Hepatocyte (in vitro differentiated cells): ENCODE results near the gene CDC34. TPM values are rescaled to one million over a fixed set of nuclear protein-coding genes. Genes with fewer than 3 reads are reported as not detected.

Experiments used
- DNase-seq: peaks from one replicate; pipeline ENCODE4 v3.0.0-alpha.2; 2016; ENCODE audit warnings: low spot score
- H2AFZ ChIP-seq: fragments of 200-600 bp; sonication (generic); 2 replicates; pipeline ENCODE4 v1.6.0; 2016; ENCODE audit warnings: antibody characterized with exemption, mild to moderate bottlenecking
- H3K27ac ChIP-seq: fragments of 200-600 bp; sonication (generic); 2 replicates; pipeline ENCODE4 v1.5.1; 2016; ENCODE audit warnings: mild to moderate bottlenecking
- H3K27me3 ChIP-seq: fragments of 200-600 bp; sonication (generic); 2 replicates; pipeline ENCODE4 v1.6.1; 2016
- H3K36me3 ChIP-seq: fragments of 200-600 bp; sonication (generic); replicated peaks from 2 replicates; pipeline ENCODE4 v1.5.1; 2016; ENCODE audit warnings: low read depth; ENCODE audit not compliant: insufficient read depth
- H3K4me1 ChIP-seq: fragments of 200-600 bp; sonication (generic); 2 replicates; pipeline ENCODE4 v1.5.1; 2016; ENCODE audit warnings: mild to moderate bottlenecking, moderate library complexity; ENCODE audit not compliant: insufficient read depth
- H3K4me2 ChIP-seq: fragments of 200-600 bp; sonication (generic); 2 replicates; pipeline ENCODE4 v1.6.0; 2016
- H3K4me3 ChIP-seq: fragments of 200-600 bp; sonication (generic); 2 replicates; pipeline ENCODE4 v1.5.1; 2016; ENCODE audit warnings: mild to moderate bottlenecking
- H3K79me2 ChIP-seq: fragments of 200-600 bp; sonication (generic); 2 replicates; pipeline ENCODE4 v1.6.0; 2017; ENCODE audit warnings: mild to moderate bottlenecking
- H3K9me2 ChIP-seq: fragments of 200-600 bp; sonication (generic); replicated peaks from 2 replicates; pipeline ENCODE4 v1.6.0; 2017; ENCODE audit warnings: mild to moderate bottlenecking; ENCODE audit not compliant: insufficient read depth
- H3K9me3 ChIP-seq: fragments of 200-600 bp; sonication (generic); 2 replicates; pipeline ENCODE4 v1.5.1; 2016; ENCODE audit warnings: low read depth, mild to moderate bottlenecking
- H4K20me1 ChIP-seq: fragments of 200-600 bp; sonication (generic); 2 replicates; pipeline ENCODE4 v1.6.0; 2016; ENCODE audit warnings: mild to moderate bottlenecking; ENCODE audit not compliant: insufficient read depth, poor library complexity, severe bottlenecking
- CTCF ChIP-seq: fragments of 200-600 bp; sonication (generic); IDR thresholded peaks from 2 replicates; pipeline ENCODE4 v1.5.1; 2016; ENCODE audit warnings: antibody characterized with exemption, mild to moderate bottlenecking; ENCODE audit not compliant: poor library complexity
- EZH2 ChIP-seq: fragments of 200-600 bp; sonication (generic); IDR thresholded peaks from 2 replicates; pipeline ENCODE4 v1.6.1; 2016; ENCODE audit warnings: antibody characterized with exemption, mild to moderate bottlenecking, borderline replicate concordance
- EZH2phosphoT487 ChIP-seq: fragments of 200-600 bp; sonication (generic); IDR thresholded peaks from one replicate; pipeline ENCODE4 v1.6.1; 2018; ENCODE audit warnings: antibody characterized with exemption, mild to moderate bottlenecking, low read depth, moderate library complexity; ENCODE audit not compliant: unreplicated experiment, severe bottlenecking
- WGBS: methylation state at CpG from one replicate; pipeline ENCODE4 v1.1.6; 2016; ENCODE audit warnings: low lambda C conversion rate; ENCODE audit errors: missing lambda C conversion rate; 5-methylcytosine and 5-hydroxymethylcytosine counted together
- polyA plus RNA-seq: library from polyadenylated mRNA; unstranded; fragments of >200 nt; fragmentation: Nextera tagmentation; extraction: Ambion mirVana; gene quantifications from 2 replicates; pipeline ENCODE4 v1.2.1, GENCODE V29; 2016
- total RNA-seq: library from RNA; depleted of rRNA; stranded (reverse); fragments of >200 nt; gene quantifications from 2 replicates; pipeline ENCODE4 v1.2.3, GENCODE V29; 2014

Gene CDC34
- total and polyA plus RNA-seq, 2 experiments from 2014 or later: 105 to 196 TPM

- no peaks in the 10 kb centered on the region for H3K9me2 ChIP-seq
- TF ChIP-seq EZH2: no peak
- TF ChIP-seq CTCF: no peak
- no peak overlapping the region for H2AFZ ChIP-seq
- H3K27ac ChIP-seq: no peak overlapping the region
- no peaks in the 10 kb centered on the region for H3K79me2 ChIP-seq
- H3K4me1 ChIP-seq: no peaks in the 10 kb centered on the region
- no peak overlapping the region for H3K4me3 ChIP-seq
- WGBS: no CpG with 5 or more reads among the region's 18 CpGs
- no peaks in the 10 kb centered on the region for H3K36me3 ChIP-seq
- no peaks in the 10 kb centered on the region for H4K20me1 ChIP-seq
- peaks cover 22% of the 10 kb centered on the region for H3K27me3 ChIP-seq
- H3K4me2 ChIP-seq: no peak overlapping the region
- H3K9me3 ChIP-seq: no peaks in the 10 kb centered on the region
- DNase-seq: peak; percentile 3
Observed at GRCh38 chr19:496986-497385, 34.6 kb upstream of the CDC34 start.

GRCh38 chr19:497491-497868 lies 34.1 kb upstream of the CDC34 start:
- Histone ChIP-seq H2AFZ (no peak overlapping the region), H3K79me2 (no peaks in the 10 kb centered on the region), H4K20me1 (no peaks in the 10 kb centered on the region), H3K4me2 (peak overlapping the region; percentile 81), H3K27ac (no peak overlapping the region), H3K27me3 (peaks cover 22% of the 10 kb centered on the region), H3K9me2 (no peaks in the 10 kb centered on the region), H3K9me3 (no peaks in the 10 kb centered on the region), H3K4me1 (no peaks in the 10 kb centered on the region), H3K4me3 (no peak overlapping the region), H3K36me3 (no peaks in the 10 kb centered on the region)
- no CpG with 5 or more reads among the region's 36 CpGs for WGBS
- no peak for DNase-seq
- no peak for TF ChIP-seq CTCF
- peak; percentile 31 for TF ChIP-seq EZH2phosphoT487
- TF ChIP-seq EZH2: peak; percentile 23

- peak; percentile 69 for TF ChIP-seq EZH2
- no peak for TF ChIP-seq CTCF
- Histone ChIP-seq H3K27ac (no peak overlapping the region), H3K4me3 (no peak overlapping the region), H3K9me2 (no peaks in the 10 kb centered on the region), H3K9me3 (no peaks in the 10 kb centered on the region), H3K27me3 (peaks cover 22% of the 10 kb centered on the region), H3K79me2 (no peaks in the 10 kb centered on the region), H3K4me2 (peak overlapping the region; percentile 81), H3K4me1 (no peaks in the 10 kb centered on the region), H2AFZ (no peak overlapping the region), H4K20me1 (no peaks in the 10 kb centered on the region), H3K36me3 (no peaks in the 10 kb centered on the region)
- DNase-seq: peak; percentile 27
- 33% methylated on average over 15 of the region's 50 CpGs for WGBS
Observed at GRCh38 chr19:497869-498510, 33.6 kb upstream of the CDC34 start.

- no peaks in the 10 kb centered on the region for H4K20me1 ChIP-seq
- H3K27me3 ChIP-seq: peaks cover 22% of the 10 kb centered on the region
- 62% methylated on average over 5 of the region's 26 CpGs for WGBS
- TF ChIP-seq EZH2 (no peak), EZH2phosphoT487 (no peak), CTCF (no peak)
- no peaks in the 10 kb centered on the region for H3K36me3 ChIP-seq
- no peaks in the 10 kb centered on the region for H3K4me1 ChIP-seq
- no peak overlapping the region for H3K27ac ChIP-seq
- H2AFZ ChIP-seq: no peak overlapping the region
- H3K79me2 ChIP-seq: no peaks in the 10 kb centered on the region
- no peaks in the 10 kb centered on the region for H3K9me3 ChIP-seq
- H3K4me2 ChIP-seq: no peak overlapping the region
- peak; percentile 5 for DNase-seq
- H3K4me3 ChIP-seq: no peak overlapping the region
- no peaks in the 10 kb centered on the region for H3K9me2 ChIP-seq
Observed at GRCh38 chr19:498511-498891, 33.1 kb upstream of the CDC34 start.
